Heart right ventricle (tissue), 16 donors: ENCODE results near the gene KANSL3. TPM values are rescaled to one million over a fixed set of nuclear protein-coding genes. Genes with fewer than 3 reads are reported as not detected.
"Not testable (repeated sequence)": the region's sequence is repeated elsewhere in the genome, so short reads cannot be mapped to it uniquely, and the experiment has no call there.

Source experiments
- ATAC-seq, 8 donors: fragments of 200-7000 bp; cut with Tn5 transposase; one replicate each; pipeline ENCODE4 v1.9.1; 2020; ENCODE audit warnings: mild to moderate bottlenecking in 8 of 8, moderate library complexity in 8 of 8, moderate number of reproducible peaks in 1 of 8
- DNase-seq, 2 donors: peaks; one replicate each; pipeline ENCODE4 v3.0.0-alpha.2; 2020
- H3K27ac ChIP-seq, 10 donors: fragments of 200-600 bp; sonication (generic) in 2 of 10; one replicate each; pipeline versions ENCODE4 v1.5.0 to v1.8.0; 2020 to 2022; ENCODE audit warnings: mild to moderate bottlenecking in 3 of 10
- H3K27me3 ChIP-seq, 7 donors: fragments of 200-600 bp; one replicate each; pipeline ENCODE4 v1.8.0; 2021 to 2022; ENCODE audit warnings: mild to moderate bottlenecking in 2 of 7
- H3K36me3 ChIP-seq, 9 donors: fragments of 200-600 bp; sonication (generic) in 1 of 9; one replicate each; pipeline versions ENCODE4 v1.5.0 to v1.8.0; 2020 to 2022; ENCODE audit warnings: mild to moderate bottlenecking in 2 of 9
- H3K4me1 ChIP-seq, 9 donors: fragments of 200-600 bp; sonication (generic) in 1 of 9; one replicate each; pipeline versions ENCODE4 v1.5.0 to v1.8.0; 2020 to 2022; ENCODE audit warnings: mild to moderate bottlenecking in 4 of 9
- H3K4me3 ChIP-seq, 10 donors: fragments of 200-600 bp; sonication (generic) in 2 of 10; one replicate each; pipeline versions ENCODE4 v1.5.0 to v1.8.0; 2020 to 2022; ENCODE audit warnings: mild to moderate bottlenecking in 7 of 10, moderate library complexity in 2 of 10
- H3K9me3 ChIP-seq, 11 donors: fragments of 200-600 bp in 10 of 11; sonication (generic) in 2 of 11; one replicate each; pipeline versions ENCODE4 v1.5.0 to v1.8.0; 2013 to 2022; ENCODE audit warnings: mild to moderate bottlenecking in 2 of 11, control low read depth in 1 of 11, moderate library complexity in 1 of 11
- CTCF ChIP-seq, 9 donors: fragments of 200-600 bp; sonication (generic) in 2 of 9; IDR thresholded peaks; one replicate each; pipeline versions ENCODE4 v1.5.0 to v1.8.0; 2021 to 2022; ENCODE audit warnings: antibody characterized with exemption in 9 of 9, mild to moderate bottlenecking in 5 of 9, moderate library complexity in 1 of 9
- WGBS, 2 donors: extraction: QIAGEN DNeasy Blood & Tissue Kit; methylation state at CpG; one replicate each; pipeline ENCODE4 v1.1.7; 2013; ENCODE audit warnings: inconsistent platforms in 1 of 2; 5-methylcytosine and 5-hydroxymethylcytosine counted together
- intact Hi-C, 10 donors: fragments of 100-400 bp; cut with DNase I; formaldehyde crosslinking; loops; one replicate each; pipeline versions ENCODE4 v1.11.1 to v1.14.2; 2022
- polyA plus RNA-seq, 2 donors: library from polyadenylated mRNA; stranded (reverse); fragments of 200-250 nt; gene quantifications; one replicate each; pipeline ENCODE4 v1.2.3, GENCODE V29; 2013
- total RNA-seq, 10 donors: library from RNA; stranded (reverse); fragmentation: NEBNext Ultra II Directional in 3 of 10; extraction: Animal tissue kit (Norgen Biotek cat#: 25700) in 3 of 10; gene quantifications; one replicate each; pipeline versions ENCODE4 v1.2.1 to v1.2.4, GENCODE V29; 2021 to 2023
- donor health status: Arrhythmogenic right ventricular cardiomyopathy.
- donor health status: ischemic (EF 13 %, LVEDD 7.1; RV severe dilation, severe dysfunction).
- donor health status: healthy with polysubstance abuse.
- donor health status: DM: no; HTN: yes; CAD: no.
- donor health status: DM: no; HTN: no; CAD: no.
- donor health status: ischemic (EF 25% LVEDD 6.9; RV normal size, moderate dysfunction).
- donor health status: ischemic (EF 25% LVEDD 5.7; RV mildly dilated, moderate dysfunction).
- donor health status: healthy.
- donor health status: DM: yes; HTN: yes; CAD: no.
- donor health status: Ischemic cardiomyopathy.
- donor health status: ischemic (EF 35%, LVEDD 5.7; RV mildly dilated, moderate dysfunction).
- donor health status: nonischemic (EF 11% LVEDD 7.7; RV severe dilation, severe dysfunction).
- donor health status: DM: yes; HTN: yes; CAD: no.
- donor health status: PGD.
- donor health status: ischemic (EF 29% LVEDD 5.4; RV normal size, mild dysfunction).
- donor health status: nonischemic (EF 23%, LVEDD 6.1; RV moderate dilation, normal function).

The KANSL3 gene
- total and polyA plus RNA-seq, 12 donors: 12.5 to 38.1 (median 30.4) TPM

- Histone ChIP-seq H3K27ac (no peak overlapping the region), H3K9me3 (no peaks in the 10 kb centered on the region), H3K36me3 (no peaks in the 10 kb centered on the region), H3K4me3 (no peak overlapping the region), H3K27me3 (peaks cover 0 to 2% (median 0%) of the 10 kb centered on the region in 7 donors), H3K4me1 (peaks cover 0 to 14% (median 5%) of the 10 kb centered on the region in 9 donors)
- 83% methylated on average over 5 of the region's 5 CpGs for WGBS, 2 donors
- intact Hi-C loops: no loop called here
- TF ChIP-seq CTCF (IDR thresholded peaks at IDR 0.05): no peak
- ATAC-seq: no peak
- DNase-seq: no peak
Observed at GRCh38 chr2:96680561-96681141, 42.5 kb upstream of the KANSL3 start.

GRCh38 chr2:96679848-96680247 is 41.7 kb upstream of the KANSL3 start:
- TF ChIP-seq CTCF (IDR thresholded peaks at IDR 0.05): no peak
- no peaks in the 10 kb centered on the region for H3K27me3 ChIP-seq
- H3K4me3 ChIP-seq: no peak overlapping the region
- H3K36me3 ChIP-seq: no peaks in the 10 kb centered on the region
- no peak overlapping the region for H3K27ac ChIP-seq
- H3K9me3 ChIP-seq: no peaks in the 10 kb centered on the region
- intact Hi-C loops: no loop called here
- ATAC-seq (peak in 2 of 8 donors; percentile 21 to 42), DNase-seq (no peak)
- H3K4me1 ChIP-seq: peaks cover 0 to 7% (median 0%) of the 10 kb centered on the region in 9 donors
- 40 to 44% methylated on average over 9 of the region's 9 CpGs for WGBS, 2 donors

GRCh38 chr2:96669539-96670215 is 31.6 kb upstream of the KANSL3 start:
- peaks cover 0 to 3% (median 0%) of the 10 kb centered on the region in 11 donors for H3K9me3 ChIP-seq
- no peak for DNase-seq
- intact Hi-C loops: no loop called here
- peaks cover 0 to 13% (median 8%) of the 10 kb centered on the region in 9 donors for H3K4me1 ChIP-seq
- no peak for ATAC-seq
- H3K4me3 ChIP-seq: no peak overlapping the region
- WGBS, 2 donors: 88% methylated on average over 15 of the region's 15 CpGs
- H3K27ac ChIP-seq: no peak overlapping the region
- TF ChIP-seq CTCF (IDR thresholded peaks at IDR 0.05): no peak
- H3K36me3 ChIP-seq: no peaks in the 10 kb centered on the region
- H3K27me3 ChIP-seq: no peaks in the 10 kb centered on the region

GRCh38 chr2:96668771-96669170 is 30.7 kb upstream of the KANSL3 start:
- no peak overlapping the region for H3K27ac ChIP-seq
- no peak overlapping the region for H3K4me3 ChIP-seq
- DNase-seq: no peak
- peaks cover 0 to 12% (median 5%) of the 10 kb centered on the region in 11 donors for H3K9me3 ChIP-seq
- H3K4me1 ChIP-seq: peaks cover 0 to 14% (median 8%) of the 10 kb centered on the region in 9 donors
- 65 to 73% methylated on average over 11 of the region's 11 CpGs for WGBS, 2 donors
- intact Hi-C loops: no loop called here
- H3K27me3 ChIP-seq: no peaks in the 10 kb centered on the region
- ATAC-seq: no peak
- no peak for TF ChIP-seq CTCF (IDR thresholded peaks at IDR 0.05)
- no peaks in the 10 kb centered on the region for H3K36me3 ChIP-seq

- DNase-seq, H3K4me3 ChIP-seq, intact Hi-C loops, ATAC-seq, H3K27me3 ChIP-seq, H3K36me3 ChIP-seq: not testable (repeated sequence)
- Histone ChIP-seq H3K27ac (peak overlapping the region in 9 of 10 donors; percentile 12 to 67 (median 49)), H3K9me3 (peaks cover 0 to 12% (median 5%) of the 10 kb centered on the region in 11 donors), H3K4me1 (peaks cover 0 to 14% (median 8%) of the 10 kb centered on the region in 9 donors)
- 91 to 93% methylated on average over 3 of the region's 3 CpGs for WGBS, 2 donors
Observed at GRCh38 chr2:96665717-96666116, 27.6 kb upstream of the KANSL3 start.
